ENCODE measurements around the gene GPR18.

- TF ChIP-seq EZH2 (IDR thresholded peaks at IDR 0.05; ENCODE audit: borderline replicate concordance, low read depth, low read length, poor library complexity, severe bottlenecking) (no peak), CTCF (conservative IDR thresholded peaks at IDR 0.05; ENCODE audit: low read depth, low read length) (no peak)
These were observed 9.7 kb upstream of the GPR18 start for GRCh38 chr13:99267927-99268326.
